ENCODE data around the gene IFFO2. TPM values are rescaled to one million over a fixed set of nuclear protein-coding genes. Genes with fewer than 3 reads are reported as not detected.

Gene IFFO2
- total and polyA plus RNA-seq, 2 donors (not counting 1 experiment from before 2014, with no cell fraction given) = 16.8 to 19.2 TPM

DNA sequence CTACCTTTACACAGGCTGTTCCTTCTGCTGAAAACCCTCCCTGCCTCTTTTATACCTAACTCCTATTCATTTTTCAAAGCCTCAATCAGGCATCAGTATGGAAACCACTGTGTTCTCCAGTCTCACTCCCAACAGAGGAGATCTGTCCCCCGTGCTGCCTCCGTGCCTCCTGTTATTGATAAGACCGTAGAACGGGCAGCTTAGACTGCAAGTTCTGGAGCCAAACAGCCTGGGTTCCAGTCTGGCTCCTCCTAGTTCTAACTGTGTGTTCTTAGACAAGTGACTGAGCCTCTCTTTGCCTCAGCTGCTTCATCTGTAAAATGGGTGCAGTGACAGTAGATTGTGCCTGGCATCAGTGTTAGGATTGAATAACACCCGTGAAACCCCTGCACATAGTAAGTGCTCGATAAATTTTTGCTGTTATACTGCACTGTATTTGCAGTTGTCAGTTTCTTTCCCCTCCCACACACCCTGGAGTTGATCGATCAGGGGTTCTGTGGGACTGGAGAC is 17.0 kb upstream of the IFFO2 start:
- H3K4me1 ChIP-seq (ENCODE audit: control insufficient read depth in 2 of 2, insufficient read depth in 2 of 2, low read length in 2 of 2) = no peaks in the 10 kb centered on the region
- TF ChIP-seq EZH2 (IDR thresholded peaks at IDR 0.05; ENCODE audit: borderline replicate concordance, insufficient read depth, low read depth, low read length, poor library complexity, severe bottlenecking) = no peak
- TF ChIP-seq, protein P1, sequence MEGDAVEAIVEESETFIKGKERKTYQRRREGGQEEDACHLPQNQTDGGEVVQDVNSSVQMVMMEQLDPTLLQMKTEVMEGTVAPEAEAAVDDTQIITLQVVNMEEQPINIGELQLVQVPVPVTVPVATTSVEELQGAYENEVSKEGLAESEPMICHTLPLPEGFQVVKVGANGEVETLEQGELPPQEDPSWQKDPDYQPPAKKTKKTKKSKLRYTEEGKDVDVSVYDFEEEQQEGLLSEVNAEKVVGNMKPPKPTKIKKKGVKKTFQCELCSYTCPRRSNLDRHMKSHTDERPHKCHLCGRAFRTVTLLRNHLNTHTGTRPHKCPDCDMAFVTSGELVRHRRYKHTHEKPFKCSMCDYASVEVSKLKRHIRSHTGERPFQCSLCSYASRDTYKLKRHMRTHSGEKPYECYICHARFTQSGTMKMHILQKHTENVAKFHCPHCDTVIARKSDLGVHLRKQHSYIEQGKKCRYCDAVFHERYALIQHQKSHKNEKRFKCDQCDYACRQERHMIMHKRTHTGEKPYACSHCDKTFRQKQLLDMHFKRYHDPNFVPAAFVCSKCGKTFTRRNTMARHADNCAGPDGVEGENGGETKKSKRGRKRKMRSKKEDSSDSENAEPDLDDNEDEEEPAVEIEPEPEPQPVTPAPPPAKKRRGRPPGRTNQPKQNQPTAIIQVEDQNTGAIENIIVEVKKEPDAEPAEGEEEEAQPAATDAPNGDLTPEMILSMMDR (IDR thresholded peaks at IDR 0.05) = no peak
- H3K79me2 ChIP-seq (ENCODE audit: control insufficient read depth, insufficient read depth, low read length) = no peaks in the 10 kb centered on the region
- WGBS (ENCODE audit: insufficient coverage) = 94% methylated on average over 4 of the region's 7 CpGs
- intact Hi-C loops (cut with micrococcal nuclease) = loop anchor here (5.0 kb wide), 1 partner anchor 46 kb away; no protein-coding TSS in a partner anchor
- POLR2A ChIA-PET = no interaction called here
- no peaks in the 10 kb centered on the region for H3K9me3 Mint-ChIP-seq (ENCODE audit: insufficient read depth)
- H3K27me3 ChIP-seq (replicated peaks in 1 of 4; ENCODE audit: control extremely low read depth in 1 of 4, control insufficient read depth in 3 of 4, insufficient read depth in 4 of 4, low read length in 3 of 4) = no peaks in the 10 kb centered on the region
- H3K9me3 ChIP-seq (ENCODE audit: control extremely low read depth in 1 of 3, control insufficient read depth in 2 of 3, insufficient read depth in 1 of 3, low read length in 2 of 3) = no peaks in the 10 kb centered on the region
- DNase-seq = no peak
- H3K4me3 ChIP-seq (ENCODE audit: control extremely low read depth in 1 of 5, extremely low read depth in 1 of 5, insufficient read depth in 1 of 5, low read depth in 2 of 5, low read length in 4 of 5) = no peak overlapping the region
- H3K36me3 ChIP-seq (replicated peaks in 1 of 2; ENCODE audit: control extremely low read depth in 1 of 2, control insufficient read depth in 1 of 2, extremely low read depth in 1 of 2, insufficient read depth in 2 of 2, low read length in 1 of 2) = no peaks in the 10 kb centered on the region
- H3K27me3 Mint-ChIP-seq = peaks cover 19% of the 10 kb centered on the region
- no peaks in the 10 kb centered on the region for H3K4me1 Mint-ChIP-seq
- H3K4me2 ChIP-seq (replicated peaks; ENCODE audit: low read depth, low read length, poor library complexity, severe bottlenecking) = no peak overlapping the region
- H3K27ac ChIP-seq (ENCODE audit: low read length in 2 of 2) = no peak overlapping the region
- no peak overlapping the region for H3K27ac Mint-ChIP-seq
- H4K20me1 ChIP-seq (ENCODE audit: control insufficient read depth, insufficient read depth, low read length, poor library complexity, severe bottlenecking) = no peaks in the 10 kb centered on the region
- H2AFZ ChIP-seq (ENCODE audit: insufficient read depth, low read depth, low read length, poor library complexity, severe bottlenecking) = no peak overlapping the region
- H3K4me3 Mint-ChIP-seq = no peak overlapping the region
- H3K9ac ChIP-seq (ENCODE audit: low read length) = no peak overlapping the region
- ATAC-seq (ENCODE audit: low read depth) = no peak
- CTCF ChIA-PET = interaction anchor here (0.9 to 7.3 kb wide), 17 partner anchors 11 to 98 kb away, joined by 3 to 194 read pairs (median 11); partner anchors contain the start of genes ALDH4A1 and IFFO2

DNA sequence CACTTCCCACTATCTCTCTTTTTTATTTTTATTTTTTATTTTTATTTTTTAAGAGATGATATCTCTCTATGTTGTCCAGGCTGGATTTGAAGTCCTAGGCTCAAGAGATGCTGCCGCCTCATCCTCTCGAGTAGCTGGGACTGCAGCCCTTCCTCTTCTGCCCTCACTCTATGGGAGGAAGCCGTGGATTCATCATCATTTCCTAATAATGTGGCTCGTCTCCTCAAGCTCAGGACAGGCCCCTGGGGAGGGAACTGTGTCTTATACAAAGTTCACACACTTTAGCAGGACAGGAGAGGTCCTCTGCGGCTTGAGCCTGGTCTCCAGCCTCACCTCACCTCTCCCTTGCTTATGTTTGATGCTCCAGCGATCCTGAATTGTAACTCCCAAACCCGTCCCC is 16.5 kb upstream of the IFFO2 start:
- Mint-ChIP-seq H3K9me3 (ENCODE audit: insufficient read depth) (no peaks in the 10 kb centered on the region), H3K4me3 (no peak overlapping the region), H3K27ac (no peak overlapping the region), H3K27me3 (peaks cover 20% of the 10 kb centered on the region), H3K4me1 (no peaks in the 10 kb centered on the region)
- Histone ChIP-seq H3K4me3 (ENCODE audit: control extremely low read depth in 1 of 5, extremely low read depth in 1 of 5, insufficient read depth in 1 of 5, low read depth in 2 of 5, low read length in 4 of 5) (no peak overlapping the region), H3K9me3 (ENCODE audit: control extremely low read depth in 1 of 3, control insufficient read depth in 2 of 3, insufficient read depth in 1 of 3, low read length in 2 of 3) (no peaks in the 10 kb centered on the region), H3K9ac (ENCODE audit: low read length) (no peak overlapping the region), H3K4me2 (replicated peaks; ENCODE audit: low read depth, low read length, poor library complexity, severe bottlenecking) (no peak overlapping the region), H3K4me1 (ENCODE audit: control insufficient read depth in 2 of 2, insufficient read depth in 2 of 2, low read length in 2 of 2) (no peaks in the 10 kb centered on the region), H2AFZ (ENCODE audit: insufficient read depth, low read depth, low read length, poor library complexity, severe bottlenecking) (no peak overlapping the region), H4K20me1 (ENCODE audit: control insufficient read depth, insufficient read depth, low read length, poor library complexity, severe bottlenecking) (no peaks in the 10 kb centered on the region), H3K36me3 (replicated peaks in 1 of 2; ENCODE audit: control extremely low read depth in 1 of 2, control insufficient read depth in 1 of 2, extremely low read depth in 1 of 2, insufficient read depth in 2 of 2, low read length in 1 of 2) (no peaks in the 10 kb centered on the region), H3K27me3 (replicated peaks in 1 of 4; ENCODE audit: control extremely low read depth in 1 of 4, control insufficient read depth in 3 of 4, insufficient read depth in 4 of 4, low read length in 3 of 4) (no peaks in the 10 kb centered on the region), H3K79me2 (ENCODE audit: control insufficient read depth, insufficient read depth, low read length) (no peaks in the 10 kb centered on the region), H3K27ac (ENCODE audit: low read length in 2 of 2) (no peak overlapping the region)
- ChIA-PET POLR2A (interaction anchor here (1.7 kb wide), 1 partner anchor 66 kb away, joined by 7 read pairs; no protein-coding TSS in a partner anchor), CTCF (interaction anchor here (0.7 to 7.3 kb wide), 24 partner anchors 9 to 98 kb away, joined by 3 to 194 read pairs (median 5); partner anchors contain the start of genes ALDH4A1 and IFFO2)
- WGBS (ENCODE audit: insufficient coverage) = 49% methylated on average over 7 of the region's 7 CpGs
- DNase-seq (no peak), ATAC-seq (ENCODE audit: low read depth) (no peak)
- TF ChIP-seq EZH2 (IDR thresholded peaks at IDR 0.05; ENCODE audit: borderline replicate concordance, insufficient read depth, low read depth, low read length, poor library complexity, severe bottlenecking) = no peak
- TF ChIP-seq, protein P1 (IDR thresholded peaks at IDR 0.05) = no peak
- intact Hi-C loops (cut with micrococcal nuclease) = loop anchor here (1.0 to 5.0 kb wide), 4 partner anchors 17 to 66 kb away; partner anchors contain the start of gene IFFO2
